Lung (tissue), 12 donors: ENCODE data around the gene ARHGEF28. TPM values are rescaled to one million over a fixed set of nuclear protein-coding genes. Genes with fewer than 3 reads are reported as not detected.

Experiments
- ATAC-seq: fragments of 200-7000 bp; cut with Tn5 transposase; one replicate; pipeline ENCODE4 v1.9.1; 2020; ENCODE audit warnings: moderate number of reproducible peaks; ENCODE audit not compliant: insufficient read depth, low FRiP score
- DNase-seq, 3 donors: peaks; one replicate each; pipeline ENCODE4 v3.0.0-alpha.2; 2013 to 2017
- H3K27ac ChIP-seq, 2 donors: one replicate each; pipeline ENCODE4 v1.5.1; 2013; ENCODE audit warnings: mild to moderate bottlenecking in 2 of 2, moderate library complexity in 2 of 2, control low read depth in 1 of 2, inconsistent platforms in 1 of 2, low read depth in 1 of 2, low read length in 1 of 2
- H3K27me3 ChIP-seq, 3 donors: one replicate each; pipeline ENCODE4 v1.5.1; 2013; ENCODE audit warnings: low read length in 2 of 3; ENCODE audit not compliant: control insufficient read depth in 3 of 3, insufficient read depth in 3 of 3
- H3K36me3 ChIP-seq, 4 donors: one replicate each; pipeline ENCODE4 v1.5.1; 2013; ENCODE audit warnings: low read length in 4 of 4, mild to moderate bottlenecking in 1 of 4, moderate library complexity in 1 of 4; ENCODE audit not compliant: control insufficient read depth in 4 of 4, insufficient read depth in 4 of 4
- H3K4me1 ChIP-seq, 5 donors: one replicate each; pipeline ENCODE4 v1.5.1; 2013; ENCODE audit warnings: low read length in 5 of 5, mild to moderate bottlenecking in 2 of 5, moderate library complexity in 1 of 5; ENCODE audit not compliant: control insufficient read depth in 5 of 5, insufficient read depth in 5 of 5
- H3K4me3 ChIP-seq: one replicate; pipeline ENCODE4 v1.5.1; 2013; ENCODE audit warnings: mild to moderate bottlenecking, control low read depth, moderate library complexity
- H3K9ac ChIP-seq, 2 donors: one replicate each; pipeline ENCODE4 v1.5.1; 2013; ENCODE audit warnings: low read length in 2 of 2, control low read depth in 1 of 2; ENCODE audit not compliant: insufficient read depth in 1 of 2
- H3K9me3 ChIP-seq, 4 donors: one replicate each; pipeline ENCODE4 v1.5.1; 2013; ENCODE audit warnings: low read length in 3 of 4, mild to moderate bottlenecking in 1 of 4, moderate library complexity in 1 of 4; ENCODE audit not compliant: control insufficient read depth in 4 of 4, insufficient read depth in 3 of 4
- WGBS, 2 donors: extraction: QIAGEN DNeasy Blood & Tissue Kit; methylation state at CpG; one replicate each; pipeline ENCODE4 v1.1.7; 2013; 5-methylcytosine and 5-hydroxymethylcytosine counted together
- polyA plus RNA-seq, 2 donors: library from polyadenylated mRNA; stranded (reverse); fragments of 200-250 nt; gene quantifications; one replicate each; pipeline ENCODE4 v1.2.1, GENCODE V29; 2013
- total RNA-seq, 2 donors: library from RNA; depleted of rRNA in 1 of 2; stranded (reverse); fragments of >200 nt in 1 of 2; gene quantifications; one replicate each; pipeline ENCODE4 v1.2.1, GENCODE V29; 2014 to 2021
- TF ChIP-seq, protein P1 (sequence below): IDR thresholded peaks from 2 replicates; pipeline ENCODE4 v1.5.1; 2012; ENCODE audit warnings: mild to moderate bottlenecking; ENCODE audit errors: control extremely low read depth, extremely low read depth
- donor health status: control.
- donor health status: control.
- donor health status: Bipolar disorder and iron deficiency.
- donor health status: healthy.
- donor health status: DM: yes; HTN: yes; CAD: no.

The ARHGEF28 gene
- total and polyA plus RNA-seq, 4 donors = 3.0 to 13.0 (median 10.0) TPM

DNA sequence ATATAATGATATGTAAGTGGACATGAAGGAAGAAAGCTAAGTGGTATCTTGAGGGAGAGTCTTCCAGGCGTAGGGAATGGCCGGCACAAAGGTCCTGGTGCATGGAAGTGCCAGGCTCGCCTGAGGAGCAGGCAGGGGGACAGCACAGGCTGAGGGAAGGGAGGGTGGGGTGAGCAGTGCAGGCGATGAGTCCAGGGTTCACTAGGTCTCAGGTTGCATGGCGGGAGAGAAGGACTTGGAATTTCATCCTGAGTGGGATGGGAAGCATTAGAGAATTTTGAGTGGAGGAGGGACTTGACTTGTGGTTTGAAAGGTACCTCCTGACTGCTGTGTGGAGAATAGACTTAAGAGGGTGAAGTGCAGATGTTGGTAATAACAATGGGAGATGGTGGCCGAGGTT is 268.9 kb downstream of the ARHGEF28 start:
- WGBS, 2 donors = 87 to 96% methylated on average over 6 of the region's 6 CpGs
- no peak overlapping the region for H3K27ac ChIP-seq
- TF ChIP-seq, protein P1, sequence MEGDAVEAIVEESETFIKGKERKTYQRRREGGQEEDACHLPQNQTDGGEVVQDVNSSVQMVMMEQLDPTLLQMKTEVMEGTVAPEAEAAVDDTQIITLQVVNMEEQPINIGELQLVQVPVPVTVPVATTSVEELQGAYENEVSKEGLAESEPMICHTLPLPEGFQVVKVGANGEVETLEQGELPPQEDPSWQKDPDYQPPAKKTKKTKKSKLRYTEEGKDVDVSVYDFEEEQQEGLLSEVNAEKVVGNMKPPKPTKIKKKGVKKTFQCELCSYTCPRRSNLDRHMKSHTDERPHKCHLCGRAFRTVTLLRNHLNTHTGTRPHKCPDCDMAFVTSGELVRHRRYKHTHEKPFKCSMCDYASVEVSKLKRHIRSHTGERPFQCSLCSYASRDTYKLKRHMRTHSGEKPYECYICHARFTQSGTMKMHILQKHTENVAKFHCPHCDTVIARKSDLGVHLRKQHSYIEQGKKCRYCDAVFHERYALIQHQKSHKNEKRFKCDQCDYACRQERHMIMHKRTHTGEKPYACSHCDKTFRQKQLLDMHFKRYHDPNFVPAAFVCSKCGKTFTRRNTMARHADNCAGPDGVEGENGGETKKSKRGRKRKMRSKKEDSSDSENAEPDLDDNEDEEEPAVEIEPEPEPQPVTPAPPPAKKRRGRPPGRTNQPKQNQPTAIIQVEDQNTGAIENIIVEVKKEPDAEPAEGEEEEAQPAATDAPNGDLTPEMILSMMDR = no peak

DNA sequence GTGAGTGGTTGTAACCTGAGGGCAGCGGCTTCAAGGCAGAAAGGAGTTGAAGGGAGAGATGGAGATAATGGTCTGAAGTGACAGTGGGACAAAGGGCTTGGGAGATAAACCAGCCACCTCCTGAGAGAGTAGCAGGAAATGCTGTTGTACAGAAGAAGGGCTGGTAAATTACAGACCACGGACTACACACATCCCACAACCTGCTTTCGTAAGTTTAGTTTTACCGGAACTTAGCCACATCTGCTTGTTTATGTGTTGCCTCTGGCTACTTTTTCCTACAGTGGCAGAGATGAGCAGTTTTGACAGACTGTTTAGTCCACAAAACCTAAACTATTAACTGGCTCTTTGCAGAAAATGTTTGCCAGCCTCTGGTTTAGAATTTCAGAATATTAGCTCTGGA is 269.5 kb downstream of the ARHGEF28 start:
- no peak overlapping the region for H3K9ac ChIP-seq
- no peak overlapping the region for H3K4me3 ChIP-seq
- H3K27ac ChIP-seq = no peak overlapping the region
- H3K4me1 ChIP-seq = no peaks in the 10 kb centered on the region
- H3K9me3 ChIP-seq = no peaks in the 10 kb centered on the region
- WGBS, 2 donors = 48 to 71% methylated on average over 4 of the region's 4 CpGs
- DNase-seq (no peak), ATAC-seq (no peak)
- H3K27me3 ChIP-seq = no peaks in the 10 kb centered on the region
- peaks cover 0 to 1% (median 0%) of the 10 kb centered on the region in 4 donors for H3K36me3 ChIP-seq
- TF ChIP-seq, protein P1 = no peak

More for the DNA sequence above, 268.9 kb downstream of the ARHGEF28 start:
- Histone ChIP-seq H3K4me3 (no peak overlapping the region), H3K27me3 (no peaks in the 10 kb centered on the region), H3K4me1 (no peaks in the 10 kb centered on the region), H3K36me3 (peaks cover 0 to 1% (median 0%) of the 10 kb centered on the region in 4 donors), H3K9ac (no peak overlapping the region), H3K9me3 (no peaks in the 10 kb centered on the region)
- ATAC-seq = no peak
- DNase-seq = no peak

DNA sequence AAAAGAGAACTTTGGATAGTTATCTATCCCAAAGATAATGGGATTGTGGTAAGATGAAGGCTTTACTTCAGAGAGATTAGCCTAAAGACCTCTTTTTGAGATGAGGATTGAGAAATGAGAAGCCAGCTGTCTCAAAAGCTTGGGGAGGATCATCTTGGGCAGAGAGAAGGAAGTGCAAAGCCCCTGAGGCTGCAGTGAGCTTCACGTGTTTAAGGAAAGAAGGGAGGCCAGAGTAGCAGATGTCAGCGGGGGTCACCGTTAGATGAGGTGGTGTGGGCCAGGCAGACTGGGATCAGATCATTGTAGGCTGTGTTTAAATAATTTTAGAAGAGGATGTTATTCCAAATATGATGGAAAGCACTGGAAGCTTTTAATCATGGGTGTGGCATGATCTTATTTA is 270.1 kb downstream of the ARHGEF28 start:
- ATAC-seq (no peak), DNase-seq (no peak)
- WGBS, 2 donors = 29 to 75% methylated on average over 3 of the region's 3 CpGs
- Histone ChIP-seq H3K27me3 (no peaks in the 10 kb centered on the region), H3K36me3 (peaks cover 0 to 1% (median 0%) of the 10 kb centered on the region in 4 donors), H3K9me3 (no peaks in the 10 kb centered on the region), H3K4me3 (no peak overlapping the region), H3K9ac (no peak overlapping the region), H3K27ac (no peak overlapping the region), H3K4me1 (no peaks in the 10 kb centered on the region)
- TF ChIP-seq, protein P1 = no peak

DNA sequence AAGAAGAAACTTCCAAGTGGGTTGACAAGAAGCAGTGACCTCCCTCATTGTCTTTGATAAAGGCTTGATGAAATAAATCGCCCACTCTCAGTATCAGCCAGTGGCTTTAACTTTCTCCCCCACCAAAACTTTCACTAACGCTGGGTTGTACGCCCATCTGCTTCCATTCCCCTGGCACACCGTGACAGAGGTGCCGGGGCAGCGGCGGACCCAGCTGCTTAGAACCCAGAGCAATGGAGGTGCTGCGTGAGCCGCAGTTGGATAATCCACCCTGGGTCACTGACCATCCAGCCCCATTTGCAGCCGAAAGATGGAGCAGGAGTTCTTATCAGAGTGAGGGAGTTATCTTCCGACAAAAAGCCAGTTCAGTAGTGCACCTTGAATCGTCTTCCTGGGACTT is 270.7 kb downstream of the ARHGEF28 start:
- Histone ChIP-seq H3K4me3 (no peak overlapping the region), H3K9ac (no peak overlapping the region), H3K27ac (no peak overlapping the region), H3K36me3 (peaks cover 0 to 1% (median 0%) of the 10 kb centered on the region in 4 donors), H3K9me3 (no peaks in the 10 kb centered on the region), H3K27me3 (no peaks in the 10 kb centered on the region), H3K4me1 (no peaks in the 10 kb centered on the region)
- no peak for DNase-seq
- TF ChIP-seq, protein P1 = no peak
- WGBS, 2 donors = 96 to 98% methylated on average over 12 of the region's 12 CpGs
- no peak for ATAC-seq
